Stomach (tissue), 9 donors: ENCODE results near the gene POLD4. TPM values are rescaled to one million over a fixed set of nuclear protein-coding genes. Genes with fewer than 3 reads are reported as not detected.
A peak's percentile ranks its signal among the peaks of the same experiment; 100 is the strongest.

ENCODE experiments used
- DNase-seq, 2 donors: peaks; one replicate each; pipeline versions ENCODE4 v3.0.0 to v3.0.0-alpha.2; 2013 to 2019
- H3K27ac ChIP-seq, 5 donors: fragments of 200-600 bp in 4 of 5; sonication (generic) in 4 of 5; one replicate each; pipeline ENCODE4 v1.5.1; 2013 to 2019; ENCODE audit warnings: mild to moderate bottlenecking in 1 of 5, moderate library complexity in 1 of 5
- H3K27me3 ChIP-seq, 3 donors: fragments of 200-600 bp; sonication (generic); one replicate each; pipeline ENCODE4 v1.5.1; 2017 to 2019; ENCODE audit warnings: mixed run types in 1 of 3
- H3K36me3 ChIP-seq, 4 donors: fragments of 200-600 bp; sonication (generic); 1 replicate in 3 of 4; 2 replicates in 1 of 4; pipeline ENCODE4 v1.5.1; 2016 to 2019
- H3K4me1 ChIP-seq, 4 donors: fragments of 200-600 bp; sonication (generic); one replicate each; pipeline ENCODE4 v1.5.1; 2016 to 2019
- H3K4me3 ChIP-seq, 4 donors: fragments of 200-600 bp; sonication (generic) in 3 of 4; one replicate each; pipeline ENCODE4 v1.5.1; 2016 to 2019; ENCODE audit warnings: mild to moderate bottlenecking in 1 of 4
- H3K9me3 ChIP-seq, 4 donors: fragments of 200-600 bp; sonication (generic); one replicate each; pipeline ENCODE4 v1.5.1; 2016 to 2019
- EP300 ChIP-seq: sonication (generic); formaldehyde crosslinking; IDR thresholded peaks from one replicate; pipeline ENCODE4 v1.6.1; 2017; ENCODE audit warnings: antibody characterized with exemption
- POLR2A ChIP-seq, 4 donors: fragments of 450-650 bp; IDR thresholded peaks; one replicate each; pipeline ENCODE4 v1.6.1; 2016; ENCODE audit warnings: antibody characterized with exemption in 4 of 4, control low read depth in 2 of 4, mild to moderate bottlenecking in 1 of 4, moderate library complexity in 1 of 4
- POLR2AphosphoS5 ChIP-seq, 3 donors: sonication (generic); formaldehyde crosslinking; IDR thresholded peaks; one replicate each; pipeline ENCODE4 v1.6.1; 2016; ENCODE audit warnings: antibody characterized with exemption in 3 of 3
- WGBS, 5 donors: extraction: QIAGEN DNeasy Blood & Tissue Kit in 3 of 5; methylation state at CpG; one replicate each; pipeline versions ENCODE4 v1.1.5 to v1.1.7; 2013 to 2018; 5-methylcytosine and 5-hydroxymethylcytosine counted together
- intact Hi-C: fragments of 100-400 bp; cut with DNase I; formaldehyde crosslinking; loops from one replicate; pipeline ENCODE4 v1.15.1; 2023; ENCODE audit warnings: low total_unique reads
- polyA plus RNA-seq, 3 donors: library from polyadenylated mRNA; stranded (reverse); fragments of 200-250 nt; gene quantifications; one replicate each; pipeline ENCODE4 v1.2.3, GENCODE V29; 2013
- total RNA-seq, 5 donors: library from RNA; depleted of rRNA; stranded (reverse); fragments of >200 nt; gene quantifications; one replicate each; pipeline versions ENCODE4 v1.1.0 to v1.2.3, GENCODE V29; 2014 to 2016
- TF ChIP-seq, protein P1 (sequence below), 7 experiments: fragments of 450-650 bp in 4 of 7; fragments of 200-600 bp in 3 of 7; sonication (generic) in 3 of 7; IDR thresholded peaks; one replicate each; pipeline ENCODE4 v1.5.1; 2016 to 2019; ENCODE audit warnings: antibody characterized with exemption in 7 of 7, control low read depth in 2 of 7, mild to moderate bottlenecking in 1 of 7
- donor health status: healthy with polysubstance abuse.
- donor health status: Bipolar disorder and iron deficiency.
- donor health status: healthy.

POLD4 gene
- total and polyA plus RNA-seq, 8 donors = 13.8 to 316 (median 109) TPM

DNA sequence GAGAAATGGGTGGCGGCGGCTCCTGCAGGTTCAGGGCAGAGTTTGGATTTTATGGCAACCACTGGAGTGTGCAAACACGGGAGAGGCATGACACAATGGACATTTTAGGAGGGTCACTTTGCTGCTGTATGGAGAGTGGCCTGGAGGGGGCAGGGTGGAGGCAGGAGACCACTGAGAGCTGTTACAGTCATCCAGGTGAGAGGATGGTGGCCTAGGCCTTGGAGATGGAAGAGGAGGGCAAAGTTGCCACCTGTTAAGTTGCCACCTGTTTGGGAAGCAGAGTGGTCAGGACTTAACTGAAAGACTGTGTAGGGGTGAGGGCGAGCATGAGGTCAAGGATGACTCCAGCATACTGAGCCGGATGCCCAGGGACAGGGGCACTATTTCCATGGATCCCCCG, 36.1 kb upstream of the POLD4 start:
- H3K4me3 ChIP-seq = no peak overlapping the region
- H3K36me3 ChIP-seq = peaks cover 0 to 14% (median 11%) of the 10 kb centered on the region in 4 donors
- TF ChIP-seq, protein P1, sequence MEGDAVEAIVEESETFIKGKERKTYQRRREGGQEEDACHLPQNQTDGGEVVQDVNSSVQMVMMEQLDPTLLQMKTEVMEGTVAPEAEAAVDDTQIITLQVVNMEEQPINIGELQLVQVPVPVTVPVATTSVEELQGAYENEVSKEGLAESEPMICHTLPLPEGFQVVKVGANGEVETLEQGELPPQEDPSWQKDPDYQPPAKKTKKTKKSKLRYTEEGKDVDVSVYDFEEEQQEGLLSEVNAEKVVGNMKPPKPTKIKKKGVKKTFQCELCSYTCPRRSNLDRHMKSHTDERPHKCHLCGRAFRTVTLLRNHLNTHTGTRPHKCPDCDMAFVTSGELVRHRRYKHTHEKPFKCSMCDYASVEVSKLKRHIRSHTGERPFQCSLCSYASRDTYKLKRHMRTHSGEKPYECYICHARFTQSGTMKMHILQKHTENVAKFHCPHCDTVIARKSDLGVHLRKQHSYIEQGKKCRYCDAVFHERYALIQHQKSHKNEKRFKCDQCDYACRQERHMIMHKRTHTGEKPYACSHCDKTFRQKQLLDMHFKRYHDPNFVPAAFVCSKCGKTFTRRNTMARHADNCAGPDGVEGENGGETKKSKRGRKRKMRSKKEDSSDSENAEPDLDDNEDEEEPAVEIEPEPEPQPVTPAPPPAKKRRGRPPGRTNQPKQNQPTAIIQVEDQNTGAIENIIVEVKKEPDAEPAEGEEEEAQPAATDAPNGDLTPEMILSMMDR (IDR thresholded peaks at IDR 0.05) = peak in 5 of 7 experiments; percentile 19 to 52 (median 43)
- no peak for TF ChIP-seq POLR2A (IDR thresholded peaks at IDR 0.05)
- no peaks in the 10 kb centered on the region for H3K9me3 ChIP-seq
- H3K27me3 ChIP-seq = no peaks in the 10 kb centered on the region
- peak; percentile 67 to 77 for DNase-seq
- no peak overlapping the region for H3K27ac ChIP-seq
- intact Hi-C loops = loop anchor here (10.0 kb wide), 1 partner anchor 135 kb away; no protein-coding TSS in a partner anchor
- peaks cover 14 to 52% (median 33%) of the 10 kb centered on the region in 4 donors for H3K4me1 ChIP-seq
- WGBS, 5 donors = 54 to 66% (median 58%) methylated on average over 6 of the region's 6 CpGs

DNA sequence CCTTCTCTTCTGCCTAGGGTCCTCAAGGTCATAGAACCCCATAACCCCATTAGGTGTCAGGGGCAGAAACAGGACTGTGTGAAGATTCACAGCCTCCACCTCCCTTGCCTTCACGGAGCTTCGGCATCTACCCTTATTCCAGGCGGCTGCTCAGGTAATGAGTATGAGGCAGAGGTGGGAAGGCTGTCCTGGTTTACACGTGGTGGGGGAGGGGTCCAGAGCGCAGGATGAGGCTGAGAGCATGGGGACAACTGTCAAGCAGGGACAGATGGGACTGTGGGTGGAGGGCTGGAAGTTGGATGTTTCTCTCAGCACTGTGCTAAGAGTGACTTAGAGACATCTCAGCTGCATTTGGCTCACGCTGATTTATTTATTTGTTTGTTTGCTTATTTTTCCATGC, 34.2 kb upstream of the POLD4 start:
- intact Hi-C loops = loop anchor here (10.0 kb wide), 1 partner anchor 133 kb away; no protein-coding TSS in a partner anchor
- 64 to 69% (median 65%) methylated on average over 6 of the region's 6 CpGs for WGBS, 5 donors
- no peaks in the 10 kb centered on the region for H3K9me3 ChIP-seq
- no peak for TF ChIP-seq POLR2A (IDR thresholded peaks at IDR 0.05)
- TF ChIP-seq POLR2AphosphoS5 (IDR thresholded peaks at IDR 0.05) = no peak
- TF ChIP-seq, protein P1 (IDR thresholded peaks at IDR 0.05) = no peak
- no peak for TF ChIP-seq EP300
- H3K27ac ChIP-seq = no peak overlapping the region
- H3K27me3 ChIP-seq = peaks cover 0 to 5% (median 0%) of the 10 kb centered on the region in 3 donors
- no peak overlapping the region for H3K4me3 ChIP-seq
- DNase-seq = no peak
- no peaks in the 10 kb centered on the region for H3K36me3 ChIP-seq
- peaks cover 10 to 35% (median 24%) of the 10 kb centered on the region in 4 donors for H3K4me1 ChIP-seq

DNA sequence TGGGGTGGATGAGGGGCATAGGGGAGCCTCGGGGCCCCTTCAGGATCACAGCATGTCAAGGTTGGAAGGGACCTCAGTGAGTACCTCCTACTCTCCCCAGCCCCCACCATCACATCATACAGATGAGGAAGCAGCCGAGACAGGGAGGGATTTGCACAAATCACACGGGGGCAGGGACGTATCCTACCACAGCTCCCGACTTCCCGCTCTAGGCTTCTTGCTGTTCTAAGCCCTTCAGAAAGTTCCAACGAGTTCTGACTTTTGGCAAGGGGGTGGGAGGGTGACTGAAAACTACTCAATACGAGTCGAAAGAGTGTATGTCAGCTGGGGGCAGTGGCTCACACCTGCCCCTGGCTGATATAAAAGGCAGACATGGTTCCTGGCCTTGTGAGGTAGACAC, 33.7 kb upstream of the POLD4 start:
- Histone ChIP-seq H3K27ac (no peak overlapping the region), H3K9me3 (no peaks in the 10 kb centered on the region), H3K4me3 (no peak overlapping the region), H3K36me3 (no peaks in the 10 kb centered on the region), H3K4me1 (peaks cover 13 to 36% (median 24%) of the 10 kb centered on the region in 4 donors), H3K27me3 (peaks cover 0 to 5% (median 0%) of the 10 kb centered on the region in 3 donors)
- no peak for DNase-seq
- TF ChIP-seq POLR2A (IDR thresholded peaks at IDR 0.05) (no peak), EP300 (no peak), POLR2AphosphoS5 (IDR thresholded peaks at IDR 0.05) (no peak)
- TF ChIP-seq, protein P1 (IDR thresholded peaks at IDR 0.05) = no peak
- 37 to 45% (median 40%) methylated on average over 8 to 9 of the region's 9 CpGs for WGBS, 5 donors
- intact Hi-C loops = loop anchor here (10.0 kb wide), 1 partner anchor 132 kb away; no protein-coding TSS in a partner anchor

DNA sequence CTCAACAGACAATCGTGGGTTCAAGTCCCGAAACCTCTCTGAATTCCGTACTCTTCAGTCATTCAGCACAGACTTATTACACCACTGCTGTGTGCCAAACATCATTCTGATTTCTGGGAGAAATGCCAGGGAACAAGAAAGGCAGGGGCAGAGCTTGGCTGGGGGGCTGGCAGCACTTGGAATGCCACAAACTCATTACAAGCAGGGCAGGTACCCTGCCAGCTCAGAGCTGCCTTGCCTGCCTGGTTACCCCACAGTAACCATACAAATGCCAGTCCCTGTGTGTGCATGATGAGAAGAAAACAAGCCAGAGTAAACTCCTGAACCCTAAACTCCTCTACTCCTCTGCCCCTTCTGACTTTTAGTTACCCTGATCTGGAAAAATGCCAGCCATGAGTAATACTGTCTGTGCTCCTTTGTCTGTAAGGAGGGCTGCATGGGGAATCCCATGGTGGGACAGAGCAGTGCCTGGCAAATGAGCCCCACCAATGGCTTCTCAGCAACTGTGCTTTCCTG, 31.6 kb upstream of the POLD4 start:
- H3K27ac ChIP-seq = no peak overlapping the region
- H3K4me1 ChIP-seq = peaks cover 5 to 37% (median 9%) of the 10 kb centered on the region in 4 donors
- 30 to 51% (median 41%) methylated on average over 3 of the region's 3 CpGs for WGBS, 5 donors
- H3K9me3 ChIP-seq = no peaks in the 10 kb centered on the region
- TF ChIP-seq, protein P1 (IDR thresholded peaks at IDR 0.05) = no peak
- no peak for TF ChIP-seq EP300
- TF ChIP-seq POLR2A (IDR thresholded peaks at IDR 0.05) = no peak
- no peak for TF ChIP-seq POLR2AphosphoS5 (IDR thresholded peaks at IDR 0.05)
- no peak overlapping the region for H3K4me3 ChIP-seq
- intact Hi-C loops = loop anchor here (5.0 to 10.0 kb wide), 2 partner anchors 38 to 130 kb away; no protein-coding TSS in a partner anchor
- DNase-seq = no peak
- H3K36me3 ChIP-seq = no peaks in the 10 kb centered on the region
- H3K27me3 ChIP-seq = peaks cover 0 to 5% (median 0%) of the 10 kb centered on the region in 3 donors
